GM12873 (cell line): ENCODE measurements around the gene MBTPS1.

Experiments
- TF ChIP-seq, protein P1 (sequence below): IDR thresholded peaks from 2 replicates; pipeline ENCODE4 v1.5.1; 2012; ENCODE audit warnings: low read depth, mild to moderate bottlenecking, moderate library complexity, low read length, control low read depth; ENCODE audit not compliant: insufficient read depth; ENCODE audit errors: missing control alignments

MBTPS1 gene

GRCh38 chr16:84054916-84055315 lies 61.8 kb downstream of the MBTPS1 start:
- TF ChIP-seq, protein P1, sequence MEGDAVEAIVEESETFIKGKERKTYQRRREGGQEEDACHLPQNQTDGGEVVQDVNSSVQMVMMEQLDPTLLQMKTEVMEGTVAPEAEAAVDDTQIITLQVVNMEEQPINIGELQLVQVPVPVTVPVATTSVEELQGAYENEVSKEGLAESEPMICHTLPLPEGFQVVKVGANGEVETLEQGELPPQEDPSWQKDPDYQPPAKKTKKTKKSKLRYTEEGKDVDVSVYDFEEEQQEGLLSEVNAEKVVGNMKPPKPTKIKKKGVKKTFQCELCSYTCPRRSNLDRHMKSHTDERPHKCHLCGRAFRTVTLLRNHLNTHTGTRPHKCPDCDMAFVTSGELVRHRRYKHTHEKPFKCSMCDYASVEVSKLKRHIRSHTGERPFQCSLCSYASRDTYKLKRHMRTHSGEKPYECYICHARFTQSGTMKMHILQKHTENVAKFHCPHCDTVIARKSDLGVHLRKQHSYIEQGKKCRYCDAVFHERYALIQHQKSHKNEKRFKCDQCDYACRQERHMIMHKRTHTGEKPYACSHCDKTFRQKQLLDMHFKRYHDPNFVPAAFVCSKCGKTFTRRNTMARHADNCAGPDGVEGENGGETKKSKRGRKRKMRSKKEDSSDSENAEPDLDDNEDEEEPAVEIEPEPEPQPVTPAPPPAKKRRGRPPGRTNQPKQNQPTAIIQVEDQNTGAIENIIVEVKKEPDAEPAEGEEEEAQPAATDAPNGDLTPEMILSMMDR, result no peak

GRCh38 chr16:84054271-84054670 lies 62.5 kb downstream of the MBTPS1 start:
- TF ChIP-seq, protein P1, result no peak

GRCh38 chr16:84053237-84053636 lies 63.5 kb downstream of the MBTPS1 start:
- TF ChIP-seq, protein P1, result no peak

GRCh38 chr16:84052071-84052622 lies 64.6 kb downstream of the MBTPS1 start:
- TF ChIP-seq, protein P1, result no peak

GRCh38 chr16:84050316-84050715 lies 66.4 kb downstream of the MBTPS1 start:
- TF ChIP-seq, protein P1, result no peak

GRCh38 chr16:84049403-84050060 lies 67.2 kb downstream of the MBTPS1 start:
- TF ChIP-seq, protein P1, result no peak

- TF ChIP-seq, protein P1, result no peak
Measured at GRCh38 chr16:84048871-84049270, 67.9 kb downstream of the MBTPS1 start.
